Measurements from ENCODE around the gene ITPRID1. TPM values are rescaled to one million over a fixed set of nuclear protein-coding genes. Genes with fewer than 3 reads are reported as not detected.

The ITPRID1 gene
- total and polyA plus RNA-seq, 2 of the 8 experiments (the other 6 are each of a cell fraction or from before 2014, with no cell fraction given), result 0.09 to 0.47 TPM

DNA sequence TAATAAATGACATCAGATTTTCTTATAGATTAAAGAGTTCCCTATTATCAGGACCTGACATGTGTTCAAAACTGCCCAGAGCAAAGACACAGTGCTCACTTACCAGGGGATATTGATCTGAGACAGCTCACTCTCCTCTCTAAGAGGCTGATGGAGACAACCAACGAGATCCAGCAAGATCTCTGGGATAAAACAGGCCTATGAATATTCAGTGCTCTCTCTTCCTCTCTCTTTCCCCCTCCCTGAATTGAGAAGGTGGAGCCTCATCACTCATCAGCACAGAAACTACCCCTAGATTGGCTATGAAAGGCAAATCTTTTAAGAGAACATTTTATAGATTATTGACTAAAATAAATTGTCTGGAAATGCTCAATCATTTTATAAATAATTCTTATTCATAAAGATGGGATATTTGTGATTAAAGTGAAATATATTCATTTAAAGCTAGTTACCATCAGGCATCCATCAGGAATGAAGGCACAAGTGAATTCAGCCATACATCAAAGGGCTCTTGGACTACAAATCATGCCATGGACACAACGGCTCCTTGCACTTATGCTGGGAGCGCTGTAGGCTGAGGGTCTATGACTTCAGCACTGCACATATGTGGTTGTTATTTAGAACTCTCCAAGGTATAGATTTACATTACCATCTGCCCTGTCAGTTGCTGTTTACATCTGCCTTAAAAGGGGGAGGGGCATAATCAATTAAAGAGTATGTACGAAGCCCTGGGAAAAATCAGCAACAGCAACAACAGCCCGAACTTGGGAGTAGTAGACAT, 169.7 kb downstream of the ITPRID1 start:
- POLR2A ChIA-PET (ENCODE audit: partially characterized antibody), result no interaction called here
- no peak for FAIRE-seq
- Histone ChIP-seq H3K79me1 (ENCODE audit: low read depth, low read length) (no peaks in the 10 kb centered on the region), H3K4me1 (replicated peaks in 1 of 4; ENCODE audit: control insufficient read depth in 3 of 4, insufficient read depth in 4 of 4, low read length in 3 of 4) (peaks cover 0 to 12% (median 7%) of the 10 kb centered on the region in 4 experiments; a peak in 5 of 7 replicates), H2BK15ac (ENCODE audit: low read length) (no peak overlapping the region), H3K18ac (ENCODE audit: extremely low read depth, low read length) (no peak overlapping the region), H3K23ac (ENCODE audit: insufficient read length) (no peak overlapping the region), H2BK12ac (ENCODE audit: low read depth, low read length) (no peak overlapping the region), H2BK20ac (ENCODE audit: low read length) (no peak overlapping the region), H2AFZ (ENCODE audit: low read length) (no peak overlapping the region), H3K79me2 (ENCODE audit: control insufficient read depth in 1 of 2, insufficient read depth in 2 of 2, low read length in 2 of 2) (no peaks in the 10 kb centered on the region), H3K27me3 (replicated peaks in 1 of 4; ENCODE audit: control insufficient read depth in 3 of 4, extremely low read depth in 1 of 4, insufficient read depth in 3 of 4, low read length in 3 of 4) (no peaks in the 10 kb centered on the region), H3K23me2 (ENCODE audit: low read depth, low read length) (no peaks in the 10 kb centered on the region), H3K14ac (ENCODE audit: insufficient read length) (no peak overlapping the region), H3K9ac (replicated peaks in 1 of 4; ENCODE audit: extremely low read depth in 1 of 4, low read depth in 3 of 4, low read length in 3 of 4) (no peak overlapping the region), H2AK5ac (ENCODE audit: low read depth, low read length) (no peak overlapping the region), H3K4me2 (ENCODE audit: insufficient read depth in 1 of 2, low read depth in 2 of 2, low read length in 2 of 2) (no peak overlapping the region), H3K4ac (replicated peaks; ENCODE audit: insufficient read length, low read depth, low read length) (no peak overlapping the region), H3K36me3 (ENCODE audit: control insufficient read depth in 2 of 4, insufficient read depth in 4 of 4, low read length in 3 of 4) (no peaks in the 10 kb centered on the region), H4K91ac (replicated peaks; ENCODE audit: insufficient read length, low read length) (no peak overlapping the region), H3K56ac (replicated peaks; ENCODE audit: insufficient read length, low read depth, low read length) (no peak overlapping the region), H4K8ac (ENCODE audit: extremely low read depth, insufficient read depth, low read length) (no peak overlapping the region), H3K4me3 (ENCODE audit: extremely low read depth in 1 of 4, insufficient read depth in 2 of 4, low read depth in 3 of 4, low read length in 4 of 4) (no peak overlapping the region), H3K9me3 (ENCODE audit: insufficient read depth in 2 of 2, low read depth in 1 of 2, low read length in 1 of 2) (no peaks in the 10 kb centered on the region), H3K27ac (ENCODE audit: low read depth, low read length) (no peak overlapping the region), H4K20me1 (replicated peaks in 1 of 2; ENCODE audit: control insufficient read depth in 1 of 2, insufficient read depth in 2 of 2, low read length in 2 of 2) (no peaks in the 10 kb centered on the region), H2BK120ac (replicated peaks; ENCODE audit: low read depth, low read length) (no peak overlapping the region), H2BK5ac (ENCODE audit: low read depth, low read length) (no peak overlapping the region), H4K5ac (ENCODE audit: insufficient read length, low read depth, low read length) (no peak overlapping the region)
- WGBS, 2 experiments (ENCODE audit: extremely low coverage in 1 of 2, insufficient coverage in 1 of 2, insufficient read length in 1 of 2, insufficient replicate concordance in 2 of 2, low coverage in 1 of 2, low lambda C conversion rate in 2 of 2, missing lambda C conversion rate in 1 of 2), result 90% methylated on average over 5 of the region's 5 CpGs; no CpG with 5 or more reads in 1 of the 2 experiments
- DNase-seq (ENCODE audit: low read depth in 1 of 2, low spot score in 2 of 2), result no peak
- CTCF ChIA-PET (ENCODE audit: partially characterized antibody), result interaction anchor here (1.3 kb wide), 1 partner anchor 14 kb away, joined by 3 read pairs; no protein-coding TSS in a partner anchor
